ENCODE results near the gene SH3BGR.

SH3BGR gene

GRCh38 chr21:39461419-39461818 lies 9.6 kb downstream of the SH3BGR start:
- no peak for DNase-seq

GRCh38 chr21:39463308-39463707 lies 11.5 kb downstream of the SH3BGR start:
- no peak for DNase-seq

- no peak for DNase-seq
Measured at GRCh38 chr21:39466584-39466983, 14.8 kb downstream of the SH3BGR start.

- DNase-seq = no peak
Measured at GRCh38 chr21:39467746-39468145, 16.0 kb downstream of the SH3BGR start.

- no peak for DNase-seq
Measured at GRCh38 chr21:39468559-39468958, 16.8 kb downstream of the SH3BGR start.

- DNase-seq = no peak
Measured at GRCh38 chr21:39471598-39471997, 19.8 kb downstream of the SH3BGR start.

- no peak for DNase-seq
Measured at GRCh38 chr21:39472786-39473185, 21.0 kb downstream of the SH3BGR start.

GRCh38 chr21:39474611-39475010 lies 22.8 kb downstream of the SH3BGR start:
- DNase-seq = no peak

GRCh38 chr21:39479164-39479813 lies 27.5 kb downstream of the SH3BGR start:
- DNase-seq = no peak

GRCh38 chr21:39479814-39480182 lies 28.0 kb downstream of the SH3BGR start:
- no peak for DNase-seq

GRCh38 chr21:39480271-39480670 lies 28.5 kb downstream of the SH3BGR start:
- no peak for DNase-seq

- DNase-seq = no peak
Measured at GRCh38 chr21:39481886-39482285, 30.1 kb downstream of the SH3BGR start.

- no peak for DNase-seq
Measured at GRCh38 chr21:39483917-39484316, 32.1 kb downstream of the SH3BGR start.

- no peak for DNase-seq
Measured at GRCh38 chr21:39484711-39485276, 33.0 kb downstream of the SH3BGR start.

GRCh38 chr21:39489380-39489924 lies 37.7 kb downstream of the SH3BGR start:
- no peak for DNase-seq

- no peak for DNase-seq
Measured at GRCh38 chr21:39499156-39499555, 47.4 kb downstream of the SH3BGR start.

- no peak for DNase-seq
Measured at GRCh38 chr21:39502631-39503030, 50.9 kb downstream of the SH3BGR start.

GRCh38 chr21:39503123-39503762 lies 51.5 kb downstream of the SH3BGR start:
- DNase-seq = no peak

- no peak for DNase-seq
Measured at GRCh38 chr21:39504230-39504629, 52.5 kb downstream of the SH3BGR start.

GRCh38 chr21:39510240-39510639 lies 58.5 kb downstream of the SH3BGR start:
- no peak for DNase-seq

- DNase-seq = no peak
Measured at GRCh38 chr21:39511102-39511501, 59.3 kb downstream of the SH3BGR start.

- no peak for DNase-seq
Measured at GRCh38 chr21:39513735-39514134, 62.0 kb downstream of the SH3BGR start.

- no peak for DNase-seq
Measured at GRCh38 chr21:39515684-39516472, 64.1 kb downstream of the SH3BGR start.
